ENCODE data around the gene PRKN.

The PRKN gene

GRCh38 chr6:161536224-161536630 lies 1191.3 kb downstream of the PRKN start:
- Histone ChIP-seq H3K4me3 (ENCODE audit: low read depth in 1 of 2, low read length in 2 of 2) (no peak overlapping the region), H3K9me3 (ENCODE audit: insufficient read depth, low read length, severe bottlenecking) (no peaks in the 10 kb centered on the region), H3K4me2 (ENCODE audit: insufficient read depth, low read length) (no peak overlapping the region), H3K27me3 (ENCODE audit: insufficient read depth, low read length, poor library complexity) (no peaks in the 10 kb centered on the region), H2AFZ (ENCODE audit: low read depth, low read length) (no peak overlapping the region), H3K4me1 (ENCODE audit: insufficient read depth, low read length) (no peaks in the 10 kb centered on the region), H4K20me1 (ENCODE audit: insufficient read depth, low read length) (no peaks in the 10 kb centered on the region), H3K36me3 (ENCODE audit: insufficient read depth, low read length) (no peaks in the 10 kb centered on the region), H3K9ac (ENCODE audit: low read depth, low read length) (no peak overlapping the region), H3K79me2 (ENCODE audit: insufficient read depth, low read length) (no peaks in the 10 kb centered on the region), H3K27ac (ENCODE audit: low read length) (no peak overlapping the region)
- no peak for ATAC-seq (ENCODE audit: insufficient read depth, low read depth)
- TF ChIP-seq, protein P1, sequence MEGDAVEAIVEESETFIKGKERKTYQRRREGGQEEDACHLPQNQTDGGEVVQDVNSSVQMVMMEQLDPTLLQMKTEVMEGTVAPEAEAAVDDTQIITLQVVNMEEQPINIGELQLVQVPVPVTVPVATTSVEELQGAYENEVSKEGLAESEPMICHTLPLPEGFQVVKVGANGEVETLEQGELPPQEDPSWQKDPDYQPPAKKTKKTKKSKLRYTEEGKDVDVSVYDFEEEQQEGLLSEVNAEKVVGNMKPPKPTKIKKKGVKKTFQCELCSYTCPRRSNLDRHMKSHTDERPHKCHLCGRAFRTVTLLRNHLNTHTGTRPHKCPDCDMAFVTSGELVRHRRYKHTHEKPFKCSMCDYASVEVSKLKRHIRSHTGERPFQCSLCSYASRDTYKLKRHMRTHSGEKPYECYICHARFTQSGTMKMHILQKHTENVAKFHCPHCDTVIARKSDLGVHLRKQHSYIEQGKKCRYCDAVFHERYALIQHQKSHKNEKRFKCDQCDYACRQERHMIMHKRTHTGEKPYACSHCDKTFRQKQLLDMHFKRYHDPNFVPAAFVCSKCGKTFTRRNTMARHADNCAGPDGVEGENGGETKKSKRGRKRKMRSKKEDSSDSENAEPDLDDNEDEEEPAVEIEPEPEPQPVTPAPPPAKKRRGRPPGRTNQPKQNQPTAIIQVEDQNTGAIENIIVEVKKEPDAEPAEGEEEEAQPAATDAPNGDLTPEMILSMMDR (IDR thresholded peaks at IDR 0.05; ENCODE audit: borderline replicate concordance, extremely low read depth, low read length, poor library complexity, severe bottlenecking): no peak
- TF ChIP-seq EZH2 (IDR thresholded peaks at IDR 0.05; ENCODE audit: borderline replicate concordance, low read depth, low read length, severe bottlenecking): no peak
- DNase-seq: no peak

- Histone ChIP-seq H3K27me3 (ENCODE audit: insufficient read depth, low read length, poor library complexity) (no peaks in the 10 kb centered on the region), H3K4me3 (ENCODE audit: low read depth in 1 of 2, low read length in 2 of 2) (no peak overlapping the region), H3K27ac (ENCODE audit: low read length) (no peak overlapping the region), H3K79me2 (ENCODE audit: insufficient read depth, low read length) (no peaks in the 10 kb centered on the region), H2AFZ (ENCODE audit: low read depth, low read length) (no peak overlapping the region), H3K9me3 (ENCODE audit: insufficient read depth, low read length, severe bottlenecking) (no peaks in the 10 kb centered on the region), H4K20me1 (ENCODE audit: insufficient read depth, low read length) (no peaks in the 10 kb centered on the region), H3K36me3 (ENCODE audit: insufficient read depth, low read length) (no peaks in the 10 kb centered on the region), H3K9ac (ENCODE audit: low read depth, low read length) (no peak overlapping the region), H3K4me2 (ENCODE audit: insufficient read depth, low read length) (no peak overlapping the region), H3K4me1 (ENCODE audit: insufficient read depth, low read length) (no peaks in the 10 kb centered on the region)
- DNase-seq (no peak), ATAC-seq (ENCODE audit: insufficient read depth, low read depth) (no peak)
- no peak for TF ChIP-seq EZH2 (IDR thresholded peaks at IDR 0.05; ENCODE audit: borderline replicate concordance, low read depth, low read length, severe bottlenecking)
- TF ChIP-seq, protein P1 (IDR thresholded peaks at IDR 0.05; ENCODE audit: borderline replicate concordance, extremely low read depth, low read length, poor library complexity, severe bottlenecking): no peak
Measured at GRCh38 chr6:161534264-161534873, 1193.2 kb downstream of the PRKN start.

DNA sequence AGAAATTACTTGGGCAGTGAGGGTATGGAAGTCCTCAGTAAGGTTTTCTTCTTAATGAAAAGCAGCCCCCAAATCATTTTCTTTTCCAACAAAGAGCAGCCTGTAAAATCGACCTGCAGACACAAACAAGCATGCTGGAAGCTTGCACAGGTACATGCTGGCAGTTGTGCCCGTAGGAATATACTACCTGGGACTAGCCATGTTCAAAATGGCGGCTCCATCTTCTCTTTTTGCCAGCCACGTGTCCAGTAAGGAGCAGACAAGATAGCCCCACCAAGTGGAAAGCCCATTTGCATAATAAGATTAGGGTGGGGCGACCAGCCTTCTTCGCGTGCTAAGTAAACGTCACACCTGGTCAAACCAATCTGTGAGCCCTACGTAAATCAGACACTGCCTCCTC lies 1194.3 kb downstream of the PRKN start:
- Histone ChIP-seq H3K27ac (ENCODE audit: low read length) (no peak overlapping the region), H3K36me3 (ENCODE audit: insufficient read depth, low read length) (no peaks in the 10 kb centered on the region), H4K20me1 (ENCODE audit: insufficient read depth, low read length) (no peaks in the 10 kb centered on the region), H3K27me3 (ENCODE audit: insufficient read depth, low read length, poor library complexity) (no peaks in the 10 kb centered on the region), H3K4me1 (ENCODE audit: insufficient read depth, low read length) (no peaks in the 10 kb centered on the region), H3K4me2 (ENCODE audit: insufficient read depth, low read length) (no peak overlapping the region), H2AFZ (ENCODE audit: low read depth, low read length) (no peak overlapping the region), H3K9ac (ENCODE audit: low read depth, low read length) (no peak overlapping the region), H3K9me3 (ENCODE audit: insufficient read depth, low read length, severe bottlenecking) (no peaks in the 10 kb centered on the region), H3K4me3 (ENCODE audit: low read depth in 1 of 2, low read length in 2 of 2) (no peak overlapping the region), H3K79me2 (ENCODE audit: insufficient read depth, low read length) (no peaks in the 10 kb centered on the region)
- DNase-seq (no peak), ATAC-seq (ENCODE audit: insufficient read depth, low read depth) (no peak)
- TF ChIP-seq, protein P1 (IDR thresholded peaks at IDR 0.05; ENCODE audit: borderline replicate concordance, extremely low read depth, low read length, poor library complexity, severe bottlenecking): no peak
- no peak for TF ChIP-seq EZH2 (IDR thresholded peaks at IDR 0.05; ENCODE audit: borderline replicate concordance, low read depth, low read length, severe bottlenecking)

Data from DND-41 (cell line).